Fibroblast of the aortic adventitia (primary cell): ENCODE measurements around the gene C5orf52. TPM values are rescaled to one million over a fixed set of nuclear protein-coding genes. Genes with fewer than 3 reads are reported as not detected.
"Not testable (repeated sequence)": the region's sequence is repeated elsewhere in the genome, so short reads cannot be mapped to it uniquely, and the experiment has no call there.

Source experiments
- DNase-seq: peaks from one replicate; pipeline ENCODE4 v3.0.0-alpha.2; 2010; ENCODE audit warnings: low read depth
- H3K4me3 ChIP-seq: 2 replicates; pipeline ENCODE4 v1.5.1; 2011; ENCODE audit warnings: low read depth, mild to moderate bottlenecking, control low read depth, low read length, moderate library complexity
- total RNA-seq: library from RNA; depleted of rRNA; stranded (reverse); fragments of >200 nt; gene quantifications from 2 replicates; pipeline ENCODE4 v1.2.3, GENCODE V29; 2012; ENCODE audit warnings: low replicate concordance
- TF ChIP-seq, protein P1 (sequence below): IDR thresholded peaks from 2 replicates; pipeline ENCODE4 v1.5.1; 2011; ENCODE audit warnings: mild to moderate bottlenecking, low read length, control low read depth, inconsistent platforms; ENCODE audit not compliant: insufficient read depth

C5orf52 gene
- total RNA-seq, 1 donor, result not detected

DNA sequence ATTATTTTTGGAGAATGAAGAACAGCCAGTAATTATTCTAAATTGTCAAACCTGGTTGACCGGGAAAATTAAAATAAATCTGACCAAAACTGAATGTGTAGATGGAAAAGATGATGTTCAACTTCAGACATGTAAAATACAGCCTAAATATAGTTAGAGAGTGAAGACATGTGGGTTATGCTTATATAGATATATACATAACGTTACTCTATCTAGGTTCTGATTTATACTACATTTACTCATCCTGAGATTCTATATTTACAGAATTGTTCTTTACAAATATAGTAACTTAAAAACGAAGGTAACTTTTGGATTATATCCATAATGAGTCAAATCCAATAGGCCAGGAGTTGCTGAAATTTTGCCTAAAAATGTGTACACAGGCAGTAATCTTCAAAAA, 39.1 kb downstream of the C5orf52 start:
- no peak for DNase-seq
- TF ChIP-seq, protein P1, sequence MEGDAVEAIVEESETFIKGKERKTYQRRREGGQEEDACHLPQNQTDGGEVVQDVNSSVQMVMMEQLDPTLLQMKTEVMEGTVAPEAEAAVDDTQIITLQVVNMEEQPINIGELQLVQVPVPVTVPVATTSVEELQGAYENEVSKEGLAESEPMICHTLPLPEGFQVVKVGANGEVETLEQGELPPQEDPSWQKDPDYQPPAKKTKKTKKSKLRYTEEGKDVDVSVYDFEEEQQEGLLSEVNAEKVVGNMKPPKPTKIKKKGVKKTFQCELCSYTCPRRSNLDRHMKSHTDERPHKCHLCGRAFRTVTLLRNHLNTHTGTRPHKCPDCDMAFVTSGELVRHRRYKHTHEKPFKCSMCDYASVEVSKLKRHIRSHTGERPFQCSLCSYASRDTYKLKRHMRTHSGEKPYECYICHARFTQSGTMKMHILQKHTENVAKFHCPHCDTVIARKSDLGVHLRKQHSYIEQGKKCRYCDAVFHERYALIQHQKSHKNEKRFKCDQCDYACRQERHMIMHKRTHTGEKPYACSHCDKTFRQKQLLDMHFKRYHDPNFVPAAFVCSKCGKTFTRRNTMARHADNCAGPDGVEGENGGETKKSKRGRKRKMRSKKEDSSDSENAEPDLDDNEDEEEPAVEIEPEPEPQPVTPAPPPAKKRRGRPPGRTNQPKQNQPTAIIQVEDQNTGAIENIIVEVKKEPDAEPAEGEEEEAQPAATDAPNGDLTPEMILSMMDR, result no peak
- no peak overlapping the region for H3K4me3 ChIP-seq

GRCh38 chr5:157710882-157711281, 39.5 kb downstream of the C5orf52 start:
- no peak overlapping the region for H3K4me3 ChIP-seq
- TF ChIP-seq, protein P1, result no peak
- DNase-seq, result peak; percentile 70

- no peak overlapping the region for H3K4me3 ChIP-seq
- no peak for DNase-seq
- TF ChIP-seq, protein P1, result no peak
Observed at GRCh38 chr5:157713830-157714595, 42.7 kb downstream of the C5orf52 start.

GRCh38 chr5:157714596-157714864, 43.2 kb downstream of the C5orf52 start:
- DNase-seq, result peak; percentile 7
- no peak overlapping the region for H3K4me3 ChIP-seq
- TF ChIP-seq, protein P1, result no peak

DNA sequence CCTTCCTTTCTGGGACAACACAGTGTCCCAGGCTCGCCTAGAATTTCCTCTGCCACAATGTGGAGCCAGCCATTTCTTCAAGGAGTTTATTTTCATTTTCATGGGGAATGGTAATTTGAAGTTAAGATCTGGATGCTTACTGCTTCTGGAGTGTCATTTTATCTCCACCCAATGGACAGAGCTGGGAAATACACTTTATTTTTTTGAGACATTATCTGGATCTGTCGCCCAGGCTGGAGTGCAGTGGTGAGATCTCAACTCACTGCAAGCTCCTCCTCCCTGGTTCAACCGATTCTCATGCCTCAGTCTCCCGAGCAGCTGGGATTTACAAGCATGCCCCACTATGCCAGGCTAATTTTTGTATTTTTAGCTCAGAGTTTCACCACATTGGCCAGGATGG, 47.2 kb downstream of the C5orf52 start:
- H3K4me3 ChIP-seq, result no peak overlapping the region
- TF ChIP-seq, protein P1, result peak; percentile 71
- DNase-seq, result peak; percentile 86

- no peak overlapping the region for H3K4me3 ChIP-seq
- no peak for DNase-seq
- TF ChIP-seq, protein P1, result no peak
Observed at GRCh38 chr5:157719245-157719644, 47.9 kb downstream of the C5orf52 start.

GRCh38 chr5:157721159-157721558, 49.8 kb downstream of the C5orf52 start:
- no peak for DNase-seq
- no peak overlapping the region for H3K4me3 ChIP-seq
- TF ChIP-seq, protein P1, result no peak

DNA sequence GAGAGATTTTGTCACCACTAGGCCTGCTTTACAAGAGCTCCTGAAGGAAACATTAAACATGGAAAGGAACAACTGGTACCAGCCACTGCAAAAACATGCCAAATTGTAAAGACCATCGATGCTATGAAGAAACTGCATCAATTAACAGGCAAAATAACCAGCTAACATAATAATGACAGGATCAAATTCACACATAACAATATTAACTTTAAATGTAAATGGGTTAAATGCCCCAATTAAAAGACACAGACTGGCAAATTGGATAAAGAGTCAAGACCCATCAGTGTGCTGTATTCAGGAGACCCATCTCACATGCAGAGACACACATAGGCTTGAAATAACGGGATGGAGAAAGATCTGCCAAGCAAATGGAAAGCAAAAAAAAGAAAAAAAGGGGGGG, 51.6 kb downstream of the C5orf52 start:
- DNase-seq, H3K4me3 ChIP-seq: not testable (repeated sequence)

- H3K4me3 ChIP-seq, DNase-seq: not testable (repeated sequence)
Observed at GRCh38 chr5:157726607-157727006, 55.3 kb downstream of the C5orf52 start.

DNA sequence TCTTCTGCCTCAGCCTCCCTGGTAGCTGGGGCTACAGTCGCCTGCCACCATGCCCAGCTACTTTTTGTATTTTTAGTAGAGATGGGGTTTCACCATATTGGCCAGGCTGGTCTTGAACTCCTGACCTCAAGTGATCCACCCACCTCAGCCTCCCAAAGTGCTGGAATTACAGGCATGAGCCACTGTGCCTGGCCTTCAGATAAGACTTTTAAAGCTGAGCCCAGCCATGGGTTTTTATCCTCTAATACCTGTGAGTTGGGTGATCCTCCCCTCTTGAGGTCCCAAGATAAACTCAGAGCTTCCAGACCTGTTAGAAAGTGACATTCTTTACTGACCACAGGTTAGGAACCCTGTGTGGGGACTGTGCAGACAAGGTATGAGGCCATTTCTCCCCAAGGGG, 56.5 kb downstream of the C5orf52 start:
- not testable (repeated sequence) for DNase-seq, H3K4me3 ChIP-seq
